ENCODE measurements around the gene ESRP2.

- no peak for TF ChIP-seq EP300 (IDR thresholded peaks at IDR 0.05)
- TF ChIP-seq CTCF (IDR thresholded peaks at IDR 0.05): no peak
- peak in 1 of 3 donors; percentile 11 for TF ChIP-seq POLR2AphosphoS5 (IDR thresholded peaks at IDR 0.05)
Measured at GRCh38 chr16:68200088-68200783, 35.7 kb downstream of the ESRP2 start.

Data from stomach (tissue), 4 donors.